Transverse colon (tissue), 4 donors: ENCODE data around the gene CHAD. TPM values are rescaled to one million over a fixed set of nuclear protein-coding genes. Genes with fewer than 3 reads are reported as not detected.
A peak's percentile ranks its signal among the peaks of the same experiment; 100 is the strongest.
"Not testable (repeated sequence)": the region's sequence is repeated elsewhere in the genome, so short reads cannot be mapped to it uniquely, and the experiment has no call there.

Experiments
- DNase-seq: peaks from one replicate; pipeline ENCODE4 v3.0.0-alpha.2; 2019
- H3K27ac ChIP-seq, 4 donors: fragments of 200-600 bp; sonication (generic); 2 replicates each; pipeline ENCODE4 v1.5.1; 2016 to 2018; ENCODE audit warnings: inconsistent platforms in 4 of 4
- H3K27me3 ChIP-seq: fragments of 200-600 bp; sonication (generic); 2 replicates; pipeline ENCODE4 v1.5.1; 2017; ENCODE audit warnings: inconsistent platforms
- H3K36me3 ChIP-seq, 4 donors: fragments of 200-600 bp; sonication (generic); 2 replicates each; pipeline ENCODE4 v1.5.1; 2017 to 2019; ENCODE audit warnings: inconsistent platforms in 4 of 4
- H3K4me1 ChIP-seq, 4 donors: fragments of 200-600 bp; sonication (generic); 2 replicates each; pipeline ENCODE4 v1.5.1; 2017 to 2020; ENCODE audit warnings: inconsistent platforms in 4 of 4
- H3K4me3 ChIP-seq, 4 donors: fragments of 200-600 bp; sonication (generic); 1 replicate in 1 of 4; 2 replicates in 3 of 4; pipeline versions ENCODE4 v1.5.1 to v1.6.1; 2017 to 2019; ENCODE audit warnings: inconsistent platforms in 4 of 4
- H3K9me3 ChIP-seq, 2 donors: fragments of 200-600 bp; sonication (generic); 2 replicates each; pipeline ENCODE4 v1.5.1; 2017 to 2019; ENCODE audit warnings: inconsistent platforms in 2 of 2
- CTCF ChIP-seq, 5 experiments: fragments of 200-600 bp in 3 of 5; fragments of 450-650 bp in 2 of 5; sonication (generic) in 3 of 5; IDR thresholded peaks; 1 replicate in 2 of 5; 2 replicates in 3 of 5; pipeline ENCODE4 v1.5.1; 2016 to 2017; ENCODE audit warnings: antibody characterized with exemption in 5 of 5, inconsistent platforms in 3 of 5, mild to moderate bottlenecking in 2 of 5, moderate library complexity in 1 of 5
- EP300 ChIP-seq: sonication (generic); formaldehyde crosslinking; IDR thresholded peaks from one replicate; pipeline ENCODE4 v1.6.1; 2017; ENCODE audit warnings: antibody characterized with exemption, low read depth
- POLR2A ChIP-seq: fragments of 450-650 bp; IDR thresholded peaks from one replicate; pipeline ENCODE4 v1.6.1; 2016; ENCODE audit warnings: antibody characterized with exemption, mild to moderate bottlenecking, moderate library complexity
- POLR2AphosphoS5 ChIP-seq, 3 donors: sonication (generic); formaldehyde crosslinking; IDR thresholded peaks; one replicate each; pipeline ENCODE4 v1.6.1; 2016; ENCODE audit warnings: antibody characterized with exemption in 3 of 3
- WGBS, 2 donors: methylation state at CpG; one replicate each; pipeline ENCODE4 v1.1.5; 2018; ENCODE audit warnings: low coverage in 1 of 2; 5-methylcytosine and 5-hydroxymethylcytosine counted together
- in situ Hi-C, 4 donors: fragments of 200-750 bp; cut with MboI; loops; one replicate each; pipeline versions ENCODE4 v1.15.0 to v1.15.1; 2017; ENCODE audit warnings: low sequenced_read_pairs in 3 of 4, low pct_ligation_motif_present in 1 of 4, low pct_unique_long_range_greater_than_20kb in 1 of 4
- intact Hi-C: fragments of 100-400 bp; cut with DNase I; formaldehyde crosslinking; loops from one replicate; pipeline ENCODE4 v1.15.1; 2023; ENCODE audit warnings: low total_unique reads
- total RNA-seq, 4 donors: library from RNA; depleted of rRNA; stranded (reverse); fragments of >200 nt; gene quantifications; one replicate each; pipeline ENCODE4 v1.1.0, GENCODE V29; 2016

The CHAD gene
- total RNA-seq, 4 donors from 2014 or later = 9.6 to 59.8 (median 19.7) TPM

GRCh38 chr17:50422738-50423137 is 45.9 kb downstream of the CHAD start:
- intact Hi-C loops = no loop called here

GRCh38 chr17:50421308-50422051 is 47.2 kb downstream of the CHAD start:
- no peaks in the 10 kb centered on the region for H3K36me3 ChIP-seq
- no peak for TF ChIP-seq CTCF (IDR thresholded peaks at IDR 0.05)
- H3K27ac ChIP-seq = peak overlapping the region; percentile 71 to 81 (median 76)
- peaks cover 11 to 31% (median 23%) of the 10 kb centered on the region in 4 donors for H3K4me1 ChIP-seq
- no peaks in the 10 kb centered on the region for H3K9me3 ChIP-seq
- H3K4me3 ChIP-seq = peak overlapping the region in 1 of 4 donors; percentile 28
- intact Hi-C loops = no loop called here
- 37 to 48% methylated on average over 3 of the region's 3 CpGs for WGBS, 2 donors
- DNase-seq = no peak
- no peaks in the 10 kb centered on the region for H3K27me3 ChIP-seq
- in situ Hi-C loops = no loop called here

More at GRCh38 chr17:50422738-50423137, 45.9 kb downstream of the CHAD start:
- H3K4me1 ChIP-seq = peaks cover 11 to 42% (median 33%) of the 10 kb centered on the region in 4 donors
- H3K27ac ChIP-seq = no peak overlapping the region
- no peaks in the 10 kb centered on the region for H3K36me3 ChIP-seq
- DNase-seq = no peak
- no peak overlapping the region for H3K4me3 ChIP-seq
- in situ Hi-C loops = no loop called here
- 92 to 100% methylated on average over 2 of the region's 2 CpGs for WGBS, 2 donors
- TF ChIP-seq POLR2AphosphoS5 (IDR thresholded peaks at IDR 0.05) (no peak), CTCF (IDR thresholded peaks at IDR 0.05) (no peak), EP300 (no peak), POLR2A (no peak)
- H3K27me3 ChIP-seq = no peaks in the 10 kb centered on the region
- H3K9me3 ChIP-seq = no peaks in the 10 kb centered on the region

GRCh38 chr17:50420419-50421112 is 48.1 kb downstream of the CHAD start:
- in situ Hi-C loops (no loop called here), intact Hi-C loops (no loop called here)
- DNase-seq = no peak
- Histone ChIP-seq H3K27ac (peak overlapping the region; percentile 71 to 81 (median 76)), H3K9me3 (no peaks in the 10 kb centered on the region), H3K4me1 (peaks cover 10 to 27% (median 19%) of the 10 kb centered on the region in 4 donors), H3K4me3 (no peak overlapping the region), H3K27me3 (no peaks in the 10 kb centered on the region), H3K36me3 (no peaks in the 10 kb centered on the region)
- WGBS, 2 donors = 90% methylated on average over 2 to 6 of the region's 6 CpGs
- TF ChIP-seq POLR2A = no peak
- TF ChIP-seq POLR2AphosphoS5 (IDR thresholded peaks at IDR 0.05) = no peak
- TF ChIP-seq EP300 = no peak
- no peak for TF ChIP-seq CTCF (IDR thresholded peaks at IDR 0.05)

- H3K36me3 ChIP-seq, H3K27me3 ChIP-seq, H3K4me3 ChIP-seq, H3K27ac ChIP-seq, intact Hi-C loops, DNase-seq, in situ Hi-C loops, H3K9me3 ChIP-seq: not testable (repeated sequence)
- H3K4me1 ChIP-seq = peaks cover 3 to 20% (median 10%) of the 10 kb centered on the region in 4 donors
- WGBS, 2 donors = 96 to 100% methylated on average over 4 to 10 of the region's 10 CpGs
These were observed 49.1 kb downstream of the CHAD start for GRCh38 chr17:50419577-50419976.
